GM12891 (cell line): ENCODE data around the gene LSM12.
"Not testable (repeated sequence)": the region's sequence is repeated elsewhere in the genome, so short reads cannot be mapped to it uniquely, and the experiment has no call there.

Experiments
- DNase-seq: peaks from one replicate; pipeline ENCODE4 v3.0.0; 2011; ENCODE audit warnings: low spot score; ENCODE audit not compliant: insufficient read length
- FAIRE-seq: peaks from 2 replicates; lab custom pipeline; 2011; peaks lifted over from hg19 to GRCh38; lab: Jason Lieb, UNC
- PAX5 ChIP-seq: IDR thresholded peaks from 2 replicates; pipeline ENCODE4 v1.6.1; 2011; ENCODE audit warnings: low read length, moderate library complexity, mild to moderate bottlenecking; ENCODE audit not compliant: insufficient read depth, severe bottlenecking
- POLR2A ChIP-seq: IDR thresholded peaks from 2 replicates; pipeline ENCODE4 v1.6.1; 2011; ENCODE audit warnings: low read depth, low read length, control low read depth
- POLR2AphosphoS5 ChIP-seq: IDR thresholded peaks from 2 replicates; pipeline ENCODE4 v1.6.1; 2011; ENCODE audit warnings: low read depth, low read length, control low read depth
- POU2F2 ChIP-seq: IDR thresholded peaks from 2 replicates; pipeline ENCODE4 v1.6.1; 2011; ENCODE audit warnings: low read depth, mild to moderate bottlenecking, control low read depth, low read length, moderate library complexity
- SPI1 ChIP-seq: IDR thresholded peaks from 2 replicates; pipeline ENCODE4 v1.6.1; 2011; ENCODE audit warnings: low read depth, low read length, control low read depth
- TAF1 ChIP-seq: IDR thresholded peaks from 2 replicates; pipeline ENCODE4 v1.6.1; 2011; ENCODE audit warnings: low read depth, low read length, control low read depth

Gene LSM12

GRCh38 chr17:44000141-44000860 is 66.2 kb downstream of the LSM12 start:
- TF ChIP-seq POLR2AphosphoS5 = no peak
- FAIRE-seq = no peak

GRCh38 chr17:43999024-43999423 is 67.4 kb downstream of the LSM12 start:
- TF ChIP-seq TAF1 = no peak
- no peak for TF ChIP-seq POLR2A
- TF ChIP-seq POU2F2 = no peak
- no peak for TF ChIP-seq PAX5
- TF ChIP-seq POLR2AphosphoS5 = no peak
- TF ChIP-seq SPI1 = no peak
- FAIRE-seq = no peak
- DNase-seq = no peak

More at GRCh38 chr17:44000141-44000860, 66.2 kb downstream of the LSM12 start:
- no peak for DNase-seq

- TF ChIP-seq SPI1 = no peak
- TF ChIP-seq POLR2A = no peak
- no peak for TF ChIP-seq PAX5
- no peak for TF ChIP-seq POU2F2
- no peak for TF ChIP-seq POLR2AphosphoS5
- TF ChIP-seq TAF1 = no peak
- FAIRE-seq = no peak
- no peak for DNase-seq
These were observed 67.9 kb downstream of the LSM12 start for GRCh38 chr17:43998552-43998951.

- DNase-seq, FAIRE-seq: not testable (repeated sequence)
These were observed 69.3 kb downstream of the LSM12 start for GRCh38 chr17:43997180-43997579.

- TF ChIP-seq PAX5 (no peak), POU2F2 (no peak)
- DNase-seq = no peak
- no peak for FAIRE-seq
These were observed 71.4 kb downstream of the LSM12 start for GRCh38 chr17:43995150-43995471.

- peak; percentile 80 for FAIRE-seq
- DNase-seq = peak; percentile 71
These were observed 72.0 kb downstream of the LSM12 start for GRCh38 chr17:43994272-43995149.

GRCh38 chr17:43992641-43993040 is 73.8 kb downstream of the LSM12 start:
- DNase-seq (no peak), FAIRE-seq (no peak)
- TF ChIP-seq POLR2AphosphoS5 (no peak), SPI1 (no peak), POU2F2 (no peak), TAF1 (no peak), PAX5 (no peak), POLR2A (no peak)

More at GRCh38 chr17:43994272-43995149, 72.0 kb downstream of the LSM12 start:
- TF ChIP-seq PAX5 (no peak), TAF1 (no peak), POLR2AphosphoS5 (no peak), POLR2A (no peak), SPI1 (no peak), POU2F2 (no peak)

GRCh38 chr17:43988301-43988700 is 78.2 kb downstream of the LSM12 start:
- FAIRE-seq (no peak), DNase-seq (no peak)
- TF ChIP-seq POLR2AphosphoS5 (no peak), SPI1 (no peak), TAF1 (no peak), POU2F2 (no peak), PAX5 (no peak), POLR2A (no peak)

- no peak for FAIRE-seq
- TF ChIP-seq PAX5 (no peak), TAF1 (no peak), POLR2A (no peak), POLR2AphosphoS5 (no peak), SPI1 (no peak), POU2F2 (no peak)
- DNase-seq = no peak
These were observed 79.1 kb downstream of the LSM12 start for GRCh38 chr17:43987131-43988021.
